Measurements from ENCODE around the gene INHA. TPM values are rescaled to one million over a fixed set of nuclear protein-coding genes. Genes with fewer than 3 reads are reported as not detected.

INHA gene, protein sequence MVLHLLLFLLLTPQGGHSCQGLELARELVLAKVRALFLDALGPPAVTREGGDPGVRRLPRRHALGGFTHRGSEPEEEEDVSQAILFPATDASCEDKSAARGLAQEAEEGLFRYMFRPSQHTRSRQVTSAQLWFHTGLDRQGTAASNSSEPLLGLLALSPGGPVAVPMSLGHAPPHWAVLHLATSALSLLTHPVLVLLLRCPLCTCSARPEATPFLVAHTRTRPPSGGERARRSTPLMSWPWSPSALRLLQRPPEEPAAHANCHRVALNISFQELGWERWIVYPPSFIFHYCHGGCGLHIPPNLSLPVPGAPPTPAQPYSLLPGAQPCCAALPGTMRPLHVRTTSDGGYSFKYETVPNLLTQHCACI
- not detected for total RNA-seq

DNA sequence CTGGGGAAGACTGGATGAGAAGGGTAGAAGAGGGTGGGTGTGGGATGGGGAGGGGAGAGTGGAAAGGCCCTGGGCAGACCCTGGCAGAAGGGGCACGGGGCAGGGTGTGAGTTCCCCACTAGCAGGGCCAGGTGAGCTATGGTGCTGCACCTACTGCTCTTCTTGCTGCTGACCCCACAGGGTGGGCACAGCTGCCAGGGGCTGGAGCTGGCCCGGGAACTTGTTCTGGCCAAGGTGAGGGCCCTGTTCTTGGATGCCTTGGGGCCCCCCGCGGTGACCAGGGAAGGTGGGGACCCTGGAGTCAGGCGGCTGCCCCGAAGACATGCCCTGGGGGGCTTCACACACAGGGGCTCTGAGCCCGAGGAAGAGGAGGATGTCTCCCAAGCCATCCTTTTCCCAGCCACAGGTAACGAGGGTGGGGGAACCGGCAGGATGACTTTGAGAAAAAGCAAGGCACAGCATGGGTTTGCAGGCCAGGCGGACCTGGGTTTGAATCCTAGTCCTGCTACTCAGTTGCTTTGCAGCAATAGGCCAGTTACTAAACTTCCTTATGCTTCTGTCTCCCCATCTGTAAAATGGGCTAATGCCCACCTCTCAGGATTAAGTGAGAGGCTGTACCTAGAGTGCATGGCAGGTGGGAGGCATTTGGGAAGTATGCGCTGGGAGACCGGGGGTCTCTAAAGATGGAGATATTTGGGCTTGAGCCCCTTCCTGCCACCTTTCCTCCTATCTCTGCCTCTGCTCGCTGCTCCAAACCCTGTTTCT lies at the start of gene INHA:
TSS of gene INHA (plus strand) at position 74 of the 765 bp plus-strand sequence. CDS start at position 139, 65 bp downstream.
- H3K9me3 Mint-ChIP-seq, result no peaks in the 10 kb centered on the region
- ATAC-seq (no peak), DNase-seq (ENCODE audit: low spot score) (no peak)
- no peak within 1 kb of the TSS for H3K27ac Mint-ChIP-seq
- H3K36me3 Mint-ChIP-seq, result no peaks in the 10 kb centered on the region
- H3K4me1 Mint-ChIP-seq (ENCODE audit: low read depth in 2 of 2), result peaks cover 0 to 4% of the 10 kb centered on the region in 2 donors
- H3K4me3 Mint-ChIP-seq, result peak within 1 kb of the TSS; percentile 20
- peaks cover 36 to 46% of the 10 kb centered on the region in 2 donors for H3K27me3 Mint-ChIP-seq

DNA sequence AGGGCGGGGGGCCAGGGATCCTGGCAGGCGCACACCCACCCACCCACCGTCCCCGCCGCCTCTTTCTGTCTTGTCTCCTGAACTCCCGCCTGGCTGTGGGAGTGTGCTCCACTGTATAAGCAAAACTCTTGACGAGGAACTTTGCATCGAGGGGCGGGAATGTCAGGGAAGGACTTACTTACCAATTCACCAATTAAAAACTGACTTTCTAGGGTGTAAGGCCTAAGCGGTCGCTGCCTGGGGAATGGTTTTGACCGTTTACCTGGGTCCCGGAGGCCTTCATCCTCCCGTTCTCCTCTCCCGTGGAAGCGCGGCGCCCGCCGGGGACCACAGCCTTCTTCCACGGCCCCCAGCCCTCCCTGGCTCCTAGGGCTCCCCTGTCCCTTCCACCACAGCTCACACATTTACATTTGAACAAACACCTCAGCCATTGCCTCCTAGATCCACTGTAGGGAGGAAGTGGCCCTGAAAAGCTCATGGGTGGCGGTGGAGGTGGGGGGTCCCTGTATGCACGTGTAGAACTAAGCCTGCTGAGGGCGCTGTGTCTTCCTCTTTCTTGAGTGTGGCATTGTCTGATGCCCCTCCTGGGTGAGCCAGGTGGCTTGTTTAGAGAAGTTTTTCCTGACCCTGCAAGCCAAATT lies 49.0 kb upstream of the INHA start:
- H3K4me3 Mint-ChIP-seq, result no peak overlapping the region
- ATAC-seq, result no peak
- H3K27ac Mint-ChIP-seq, result no peak overlapping the region
- H3K36me3 Mint-ChIP-seq, result no peaks in the 10 kb centered on the region
- no peak for DNase-seq (ENCODE audit: low spot score)
- peaks cover 8 to 13% of the 10 kb centered on the region in 2 donors for H3K4me1 Mint-ChIP-seq (ENCODE audit: low read depth in 2 of 2)
- no peaks in the 10 kb centered on the region for H3K9me3 Mint-ChIP-seq
- peaks cover 66 to 68% of the 10 kb centered on the region in 2 donors for H3K27me3 Mint-ChIP-seq

DNA sequence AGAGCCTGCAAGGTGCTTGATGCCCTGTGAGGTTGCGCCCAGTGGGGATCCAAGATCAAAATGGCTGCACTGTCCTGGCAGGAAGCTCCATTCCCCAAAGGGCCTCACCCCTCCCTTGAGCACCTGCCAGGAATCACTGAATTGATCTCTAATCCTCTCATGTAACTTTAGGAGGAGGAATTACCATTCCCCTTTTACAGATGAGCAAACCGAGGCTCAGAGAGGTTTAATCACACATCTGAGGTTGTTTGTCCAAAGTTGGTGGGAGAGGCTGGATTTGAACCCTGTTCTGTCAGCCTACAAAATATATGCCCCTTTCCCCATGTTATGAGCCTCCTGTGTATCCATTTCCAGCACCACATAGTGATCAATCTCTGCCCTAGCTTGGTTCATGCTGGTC lies 47.3 kb upstream of the INHA start:
- Mint-ChIP-seq H3K36me3 (no peaks in the 10 kb centered on the region), H3K4me3 (no peak overlapping the region), H3K27me3 (peaks cover 64 to 67% of the 10 kb centered on the region in 2 donors), H3K27ac (no peak overlapping the region), H3K4me1 (ENCODE audit: low read depth in 2 of 2) (peaks cover 8 to 13% of the 10 kb centered on the region in 2 donors), H3K9me3 (no peaks in the 10 kb centered on the region)
- DNase-seq (ENCODE audit: low spot score) (no peak), ATAC-seq (no peak)

DNA sequence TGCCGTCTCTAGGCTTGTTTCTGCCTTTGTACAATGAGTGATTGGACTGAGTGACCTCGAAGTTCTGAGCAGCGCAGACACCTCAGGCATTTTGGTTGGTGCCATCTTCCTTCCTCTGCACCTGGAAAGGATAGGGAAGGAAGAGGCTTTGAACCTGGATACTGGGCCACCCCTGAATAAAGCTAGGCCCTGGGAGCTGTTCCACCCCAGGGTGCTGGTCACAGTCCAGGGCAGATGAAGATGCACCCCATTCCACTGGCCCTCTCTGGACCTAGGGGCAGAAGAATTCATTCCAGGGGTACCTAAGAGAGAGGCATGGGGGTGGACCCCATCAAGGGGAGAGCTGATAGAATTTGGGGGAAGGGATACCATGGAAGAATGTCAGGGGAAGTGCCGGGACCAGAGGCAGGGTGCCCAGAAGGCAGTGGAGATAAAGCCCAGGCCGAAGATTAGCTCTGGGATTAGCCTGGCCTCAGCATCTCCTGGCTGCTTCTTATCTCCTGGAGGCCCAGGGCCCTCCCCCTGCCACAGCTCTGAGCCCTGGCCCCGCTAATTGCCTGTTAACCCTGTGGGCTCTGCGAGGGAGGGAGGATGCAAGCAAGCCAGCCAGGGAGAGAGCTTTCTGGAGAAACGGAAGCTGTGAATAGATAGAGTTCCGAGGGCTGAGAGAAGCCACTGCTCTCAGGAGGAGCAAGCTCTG lies 46.4 kb upstream of the INHA start:
- ATAC-seq, result no peak
- Mint-ChIP-seq H3K9me3 (no peaks in the 10 kb centered on the region), H3K27ac (no peak overlapping the region), H3K27me3 (peaks cover 64% of the 10 kb centered on the region in 2 donors), H3K36me3 (no peaks in the 10 kb centered on the region), H3K4me3 (no peak overlapping the region), H3K4me1 (ENCODE audit: low read depth in 2 of 2) (peaks cover 8 to 17% of the 10 kb centered on the region in 2 donors)
- DNase-seq (ENCODE audit: low spot score), result no peak

DNA sequence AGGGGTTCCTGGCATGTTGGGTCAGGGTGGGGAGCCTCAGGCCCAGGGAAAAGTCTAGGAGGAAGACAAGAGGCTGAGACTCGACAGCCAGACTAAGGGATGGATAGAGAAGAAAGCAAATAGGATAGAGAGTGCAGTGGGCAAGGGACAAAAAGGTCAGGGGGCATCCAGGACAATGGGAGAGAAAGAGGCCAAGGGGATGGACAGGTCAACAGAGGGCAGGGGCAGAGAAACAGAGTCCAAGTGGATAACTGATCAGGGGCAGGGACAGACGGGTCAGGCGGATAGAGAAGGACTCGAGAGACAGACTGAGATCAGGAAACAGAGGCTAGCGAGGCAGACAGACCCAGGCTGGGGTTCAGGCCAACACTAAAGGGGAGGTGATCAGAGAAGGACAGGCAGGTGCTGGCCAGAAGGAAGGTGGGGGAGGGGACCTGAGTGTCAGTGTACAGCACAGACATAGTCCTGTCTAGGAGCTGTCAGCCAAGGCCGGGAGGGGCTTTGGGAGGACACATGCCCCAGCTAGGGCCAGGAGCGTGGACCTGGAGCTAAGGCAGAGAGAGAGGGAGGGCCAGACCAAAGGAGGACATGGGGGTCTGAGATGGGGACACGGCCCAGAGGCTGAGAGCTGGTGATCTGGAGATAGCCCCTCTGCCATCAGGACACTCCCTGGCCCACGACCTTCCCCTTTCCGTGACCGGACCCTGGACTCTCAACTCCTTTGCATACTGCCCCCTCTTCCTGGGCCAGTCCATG lies 45.6 kb upstream of the INHA start:
- Mint-ChIP-seq H3K4me1 (ENCODE audit: low read depth in 2 of 2) (peaks cover 7 to 14% of the 10 kb centered on the region in 2 donors), H3K9me3 (no peaks in the 10 kb centered on the region), H3K4me3 (no peak overlapping the region), H3K27me3 (peaks cover 60 to 69% of the 10 kb centered on the region in 2 donors), H3K36me3 (no peaks in the 10 kb centered on the region), H3K27ac (no peak overlapping the region)
- no peak for ATAC-seq
- no peak for DNase-seq (ENCODE audit: low spot score)

DNA sequence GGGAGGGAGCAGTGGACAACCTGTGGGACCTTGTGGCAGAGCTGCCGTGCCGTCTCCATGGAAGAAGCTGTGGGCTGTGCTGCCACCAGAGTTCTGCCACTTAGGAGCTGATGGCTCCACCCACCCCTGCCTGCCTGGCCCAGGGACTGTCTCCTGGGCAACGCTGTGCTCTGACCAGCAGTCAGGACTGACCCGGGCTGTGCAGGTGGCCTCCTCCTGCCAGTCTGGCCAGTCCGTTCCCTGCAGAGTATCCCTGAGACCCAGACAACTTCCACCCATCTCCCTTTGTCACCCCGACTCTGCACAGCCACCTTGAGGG lies 45.1 kb upstream of the INHA start:
- Mint-ChIP-seq H3K9me3 (no peaks in the 10 kb centered on the region), H3K36me3 (no peaks in the 10 kb centered on the region), H3K27me3 (peaks cover 54 to 65% of the 10 kb centered on the region in 2 donors), H3K27ac (no peak overlapping the region), H3K4me1 (ENCODE audit: low read depth in 2 of 2) (peaks cover 2 to 9% of the 10 kb centered on the region in 2 donors), H3K4me3 (no peak overlapping the region)
- no peak for DNase-seq (ENCODE audit: low spot score)
- no peak for ATAC-seq

DNA sequence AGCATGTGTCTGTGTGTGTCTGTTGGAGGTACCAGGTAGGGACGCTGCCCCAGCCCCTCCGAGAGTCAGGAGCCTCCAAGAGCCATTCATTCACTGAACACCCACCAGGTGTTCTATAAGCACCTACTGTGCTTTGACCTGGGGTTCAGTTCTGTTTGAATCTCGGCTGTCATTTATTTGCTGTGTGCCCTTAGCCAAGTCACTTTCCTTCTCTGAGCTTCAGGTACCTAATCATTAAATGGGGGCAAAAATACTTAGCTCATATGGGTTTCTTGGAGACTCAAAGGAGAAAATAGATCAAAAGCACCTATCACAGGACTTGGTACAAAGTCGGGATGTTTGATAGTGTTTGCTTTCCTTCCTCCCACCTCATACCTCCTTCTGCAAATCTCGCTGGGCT lies 44.6 kb upstream of the INHA start:
- H3K4me3 Mint-ChIP-seq, result no peak overlapping the region
- ATAC-seq (no peak), DNase-seq (ENCODE audit: low spot score) (no peak)
- no peak overlapping the region for H3K27ac Mint-ChIP-seq
- no peaks in the 10 kb centered on the region for H3K9me3 Mint-ChIP-seq
- no peaks in the 10 kb centered on the region for H3K36me3 Mint-ChIP-seq
- peaks cover 53 to 61% of the 10 kb centered on the region in 2 donors for H3K27me3 Mint-ChIP-seq
- H3K4me1 Mint-ChIP-seq (ENCODE audit: low read depth in 2 of 2), result peaks cover 0 to 7% of the 10 kb centered on the region in 2 donors

DNA sequence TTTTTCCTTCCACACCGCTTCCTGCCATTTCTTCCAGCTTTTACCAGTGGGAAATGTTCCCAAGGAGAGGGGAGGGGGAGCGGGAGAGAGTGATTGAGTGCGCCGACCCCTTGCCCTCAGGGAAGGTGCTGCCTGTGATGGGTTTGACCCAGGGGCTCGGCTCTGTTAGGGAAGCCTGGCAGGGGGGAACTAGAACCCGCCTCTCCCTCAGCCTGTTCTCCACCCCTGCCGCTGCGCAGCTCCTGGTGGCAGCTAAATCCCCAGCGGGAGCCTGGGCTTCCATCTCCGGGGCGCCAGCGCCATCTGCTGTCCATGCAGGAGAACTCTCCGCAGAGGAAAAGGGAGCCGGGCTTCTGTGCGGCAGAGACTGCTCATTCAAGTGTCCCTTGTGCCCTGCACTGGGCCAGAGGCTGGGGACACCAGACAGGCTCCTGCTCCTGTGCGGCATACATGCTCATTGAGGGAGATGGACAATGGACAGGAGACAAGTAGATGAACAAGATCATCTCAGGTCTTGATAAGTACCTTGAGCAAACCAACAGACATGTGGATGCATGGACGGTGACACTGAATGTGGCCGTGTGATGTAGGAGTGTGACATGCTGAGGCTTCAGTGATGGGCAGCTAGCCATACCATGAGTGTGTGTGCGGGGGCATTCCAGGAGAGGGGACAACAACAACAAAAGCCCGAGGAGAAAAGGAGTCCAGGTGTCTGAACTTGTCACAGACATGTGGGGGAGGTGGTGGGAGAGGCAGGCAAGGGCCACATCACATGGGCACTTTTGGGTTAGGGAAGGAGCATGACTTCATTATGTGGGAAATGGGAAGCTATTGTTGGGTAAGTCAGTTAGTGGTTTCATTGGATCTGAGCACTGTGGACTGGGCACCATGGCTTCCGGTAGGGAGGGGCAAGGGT lies 41.8 kb upstream of the INHA start:
- peak; percentile 76 to 83 for ATAC-seq
- peak; percentile 88 for DNase-seq (ENCODE audit: low spot score)
- Mint-ChIP-seq H3K4me3 (no peak overlapping the region), H3K4me1 (ENCODE audit: low read depth in 2 of 2) (peaks cover 0 to 4% of the 10 kb centered on the region in 2 donors), H3K36me3 (no peaks in the 10 kb centered on the region), H3K27me3 (peaks cover 44 to 47% of the 10 kb centered on the region in 2 donors), H3K9me3 (no peaks in the 10 kb centered on the region), H3K27ac (no peak overlapping the region)

DNA sequence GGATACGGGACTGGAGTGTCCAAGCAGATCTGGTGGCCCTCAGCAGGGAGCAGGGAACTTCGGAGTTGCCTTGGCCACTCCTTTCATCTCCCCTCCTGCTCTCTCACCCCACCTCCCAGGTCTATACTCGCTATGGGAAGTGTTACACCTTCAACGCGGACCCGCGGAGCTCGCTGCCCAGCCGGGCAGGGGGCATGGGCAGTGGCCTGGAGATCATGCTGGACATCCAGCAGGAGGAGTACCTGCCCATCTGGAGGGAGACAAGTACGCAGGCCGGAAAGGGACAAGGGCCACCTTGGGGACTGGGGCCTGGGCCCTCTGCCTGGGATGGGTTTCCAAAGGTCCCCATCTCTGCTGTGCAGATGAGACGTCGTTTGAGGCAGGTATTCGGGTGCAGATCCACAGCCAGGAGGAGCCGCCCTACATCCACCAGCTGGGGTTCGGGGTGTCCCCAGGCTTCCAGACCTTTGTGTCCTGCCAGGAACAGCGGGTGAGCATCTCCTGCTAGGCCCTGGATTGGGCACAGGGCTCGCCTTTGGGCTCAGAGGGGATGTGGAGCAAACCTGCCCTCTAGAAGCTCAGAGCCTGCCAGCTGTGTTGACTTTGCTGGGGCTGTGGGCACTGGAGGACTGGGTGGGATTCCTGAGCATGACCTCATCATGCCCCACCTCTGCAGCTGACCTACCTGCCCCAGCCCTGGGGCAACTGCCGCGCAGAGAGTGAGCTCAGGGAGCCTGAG lies 40.3 kb upstream of the INHA start:
- Mint-ChIP-seq H3K36me3 (no peaks in the 10 kb centered on the region), H3K4me3 (no peak overlapping the region), H3K27ac (no peak overlapping the region), H3K9me3 (no peaks in the 10 kb centered on the region), H3K4me1 (ENCODE audit: low read depth in 2 of 2) (peaks cover 0 to 4% of the 10 kb centered on the region in 2 donors), H3K27me3 (peaks cover 34 to 36% of the 10 kb centered on the region in 2 donors)
- no peak for DNase-seq (ENCODE audit: low spot score)
- ATAC-seq, result no peak

DNA sequence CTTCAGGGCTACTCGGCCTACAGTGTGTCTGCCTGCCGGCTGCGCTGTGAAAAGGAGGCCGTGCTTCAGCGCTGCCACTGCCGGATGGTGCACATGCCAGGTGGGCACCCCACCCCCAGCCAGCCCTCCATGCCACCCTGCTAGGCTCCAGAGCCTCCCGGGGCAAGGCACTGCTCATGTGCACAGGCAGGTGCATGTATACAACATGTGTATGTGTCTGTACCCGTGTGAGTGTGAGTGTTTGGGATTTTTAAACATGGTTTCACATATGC lies 39.8 kb upstream of the INHA start:
- no peak for DNase-seq (ENCODE audit: low spot score)
- Mint-ChIP-seq H3K4me3 (no peak overlapping the region), H3K4me1 (ENCODE audit: low read depth in 2 of 2) (peaks cover 0 to 4% of the 10 kb centered on the region in 2 donors), H3K36me3 (no peaks in the 10 kb centered on the region), H3K9me3 (no peaks in the 10 kb centered on the region), H3K27ac (no peak overlapping the region), H3K27me3 (peaks cover 30 to 36% of the 10 kb centered on the region in 2 donors)
- ATAC-seq, result no peak

DNA sequence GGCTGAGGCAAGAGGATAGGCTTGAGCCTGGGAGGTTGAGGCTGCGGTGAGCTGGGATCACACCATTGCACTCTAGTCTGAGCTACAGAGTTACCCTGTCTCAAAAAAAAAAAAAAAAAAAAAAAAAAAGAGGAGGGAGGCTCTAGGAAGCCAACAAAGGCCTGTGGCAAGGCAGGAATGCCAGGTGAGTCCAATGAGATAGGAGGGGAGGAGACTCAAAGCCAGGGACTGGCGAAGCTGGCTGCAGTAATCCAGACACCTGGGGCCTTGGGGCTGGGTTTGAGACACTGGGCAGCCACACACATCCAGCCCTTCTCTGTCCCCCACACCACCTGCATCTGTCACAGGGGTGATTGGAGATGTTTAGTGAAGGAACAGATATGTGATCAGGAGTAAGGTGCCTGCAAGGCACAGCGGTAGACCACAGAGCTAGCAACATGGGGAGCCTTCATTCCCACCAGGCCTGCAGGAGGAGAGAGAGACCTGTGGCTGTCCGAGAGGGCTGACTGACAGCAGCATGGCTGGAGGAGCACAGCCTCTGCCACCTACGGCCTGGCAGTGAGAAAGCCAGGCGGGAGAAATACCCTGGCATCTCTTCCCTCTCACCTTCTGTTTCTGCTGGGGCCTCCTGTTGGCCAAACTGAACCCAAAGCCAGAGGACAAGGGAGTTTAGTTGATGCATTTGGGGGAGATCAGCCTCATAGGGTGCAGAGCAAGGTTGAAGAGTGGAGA lies 38.0 kb upstream of the INHA start:
- Mint-ChIP-seq H3K4me1 (ENCODE audit: low read depth in 2 of 2) (peaks cover 0 to 4% of the 10 kb centered on the region in 2 donors), H3K4me3 (no peak overlapping the region), H3K27ac (no peak overlapping the region), H3K27me3 (peaks cover 22 to 31% of the 10 kb centered on the region in 2 donors), H3K9me3 (no peaks in the 10 kb centered on the region), H3K36me3 (no peaks in the 10 kb centered on the region)
- DNase-seq (ENCODE audit: low spot score), result no peak
- ATAC-seq, result no peak
